WTC11 (cell line): ENCODE results near the gene BACH2. TPM values are rescaled to one million over a fixed set of nuclear protein-coding genes. Genes with fewer than 3 reads are reported as not detected.
A peak's percentile ranks its signal among the peaks of the same experiment; 100 is the strongest.

Experiments
- ATAC-seq: fragments of 200-7000 bp; cut with Tn5 transposase; 2 replicates; pipeline ENCODE4 v1.10.0; 2021; ENCODE audit warnings: mild to moderate bottlenecking, moderate library complexity
- CTCF ChIA-PET: fragments of 300-600 bp; sonication (Branson Sonifier 250); formaldehyde crosslinking; loops from one replicate; lab custom pipeline; 2021; ENCODE audit warnings: antibody characterized with exemption; lab: Charles Lee
- POLR2A ChIA-PET: fragments of 350-600 bp; sonication (Branson Sonifier 250); formaldehyde crosslinking; loops from one replicate; lab custom pipeline; 2021; ENCODE audit warnings: antibody characterized with exemption; lab: Charles Lee
- DNase-seq: peaks from one replicate; pipeline ENCODE4 v3.0.0; 2021; ENCODE audit warnings: low spot score
- H3K27ac Mint-ChIP-seq: 2 replicates; pipeline ENCODE4 v1.8.0; 2021; ENCODE audit warnings: mixed read lengths
- H3K27me3 Mint-ChIP-seq: 2 replicates; pipeline ENCODE4 v1.8.0; 2021; ENCODE audit warnings: low read depth, mild to moderate bottlenecking, moderate library complexity, mixed read lengths
- H3K36me3 Mint-ChIP-seq: 2 replicates; pipeline ENCODE4 v1.8.0; 2021; ENCODE audit warnings: mixed read lengths
- H3K4me1 Mint-ChIP-seq: 2 replicates; pipeline ENCODE4 v1.8.0; 2022; ENCODE audit warnings: mixed read lengths
- H3K4me3 Mint-ChIP-seq: 2 replicates; pipeline ENCODE4 v1.8.0; 2021; ENCODE audit warnings: mild to moderate bottlenecking, moderate library complexity, mixed read lengths
- H3K9me3 Mint-ChIP-seq: 2 replicates; pipeline ENCODE4 v1.8.0; 2021; ENCODE audit warnings: mixed read lengths
- ATF3 ChIP-seq: sonication (generic); formaldehyde crosslinking; conservative IDR thresholded peaks from 2 replicates; pipeline ENCODE4 v1.8.1; 2022; ENCODE audit warnings: mild to moderate bottlenecking, missing genetic modification reagents
- CBFB ChIP-seq: sonication (generic); formaldehyde crosslinking; IDR thresholded peaks from 2 replicates; pipeline ENCODE4 v1.8.1; 2022; ENCODE audit warnings: mild to moderate bottlenecking, low read depth, missing genetic modification reagents
- EMX1 ChIP-seq: fragments of 250-450 bp; sonication (Bioruptor Pico); IDR thresholded peaks from 2 replicates; pipeline ENCODE4 v1.8.0; 2021; ENCODE audit warnings: mild to moderate bottlenecking
- FOXP1 ChIP-seq: sonication (generic); formaldehyde crosslinking; IDR thresholded peaks from 2 replicates; pipeline ENCODE4 v1.8.0; 2022; ENCODE audit warnings: missing genetic modification reagents, mild to moderate bottlenecking, moderate library complexity, borderline replicate concordance
- HMGA2 ChIP-seq: fragments of 250-450 bp; sonication (Bioruptor Pico); IDR thresholded peaks from 2 replicates; pipeline ENCODE4 v1.4.0; 2021; ENCODE audit warnings: mild to moderate bottlenecking, moderate library complexity
- NFYB ChIP-seq: sonication (generic); formaldehyde crosslinking; conservative IDR thresholded peaks from 2 replicates; pipeline ENCODE4 v1.8.0; 2022; ENCODE audit warnings: low read depth, missing genetic modification reagents
- NR1H2 ChIP-seq: sonication (generic); formaldehyde crosslinking; IDR thresholded peaks from 2 replicates; pipeline ENCODE4 v1.9.0; 2021; ENCODE audit warnings: mild to moderate bottlenecking, moderate library complexity, missing genetic modification reagents
- OVOL2 ChIP-seq: fragments of 250-450 bp; sonication (Bioruptor Pico); IDR thresholded peaks from 2 replicates; pipeline ENCODE4 v1.9.0; 2021; ENCODE audit warnings: mild to moderate bottlenecking, borderline replicate concordance
- PRRX2 ChIP-seq: fragments of 250-450 bp; sonication (Bioruptor Pico); IDR thresholded peaks from 2 replicates; pipeline ENCODE4 v1.8.0; 2021; ENCODE audit warnings: mild to moderate bottlenecking
- RORB ChIP-seq: fragments of 250-450 bp; sonication (Bioruptor Pico); IDR thresholded peaks from 2 replicates; pipeline ENCODE4 v1.9.0; 2021; ENCODE audit warnings: mild to moderate bottlenecking
- SMAD4 ChIP-seq: sonication (generic); formaldehyde crosslinking; IDR thresholded peaks from 2 replicates; pipeline ENCODE4 v1.8.0; 2022; ENCODE audit warnings: mild to moderate bottlenecking, missing genetic modification reagents
- SOX15 ChIP-seq: fragments of 250-450 bp; sonication (Bioruptor Pico); IDR thresholded peaks from 2 replicates; pipeline ENCODE4 v1.9.0; 2021; ENCODE audit warnings: mild to moderate bottlenecking
- TCF7 ChIP-seq: sonication (generic); formaldehyde crosslinking; IDR thresholded peaks from 2 replicates; pipeline ENCODE4 v1.8.0; 2022; ENCODE audit warnings: mild to moderate bottlenecking, low read depth, missing genetic modification reagents, moderate library complexity
- TEAD4 ChIP-seq: sonication (generic); formaldehyde crosslinking; IDR thresholded peaks from 2 replicates; pipeline ENCODE4 v1.8.0; 2022; ENCODE audit warnings: mild to moderate bottlenecking, missing genetic modification reagents
- USF2 ChIP-seq: sonication (generic); formaldehyde crosslinking; IDR thresholded peaks from 2 replicates; pipeline ENCODE4 v1.8.1; 2023; ENCODE audit warnings: mild to moderate bottlenecking, missing genetic modification reagents, moderate library complexity
- ZNF138 ChIP-seq: sonication (generic); formaldehyde crosslinking; conservative IDR thresholded peaks from 2 replicates; pipeline ENCODE4 v1.8.1; 2022; ENCODE audit warnings: mild to moderate bottlenecking, moderate library complexity, missing genetic modification reagents
- ZNF219 ChIP-seq: sonication (generic); formaldehyde crosslinking; IDR thresholded peaks from 2 replicates; pipeline ENCODE4 v1.8.0; 2023; ENCODE audit warnings: missing genetic modification reagents, mild to moderate bottlenecking, borderline replicate concordance
- total RNA-seq: library from RNA; stranded (reverse); gene quantifications from 3 replicates; pipeline ENCODE4 v1.2.3, GENCODE V29; 2021
- TF ChIP-seq, protein P1 (sequence below): sonication (generic); formaldehyde crosslinking; IDR thresholded peaks from 2 replicates; pipeline ENCODE4 v1.8.1; 2022; ENCODE audit warnings: missing genetic modification reagents, borderline replicate concordance
- TF ChIP-seq, protein P2 (sequence below): fragments of 250-450 bp; sonication (Bioruptor Pico); IDR thresholded peaks from 2 replicates; pipeline ENCODE4 v1.9.0; 2021; ENCODE audit warnings: moderate library complexity, mild to moderate bottlenecking, inconsistent platforms, borderline replicate concordance
- TF ChIP-seq, protein P3 (sequence below): sonication (generic); formaldehyde crosslinking; IDR thresholded peaks from 2 replicates; pipeline ENCODE4 v1.8.1; 2022; ENCODE audit warnings: mild to moderate bottlenecking, moderate library complexity, missing genetic modification reagents
- TF ChIP-seq, protein P4 (sequence below): fragments of 250-450 bp; sonication (Bioruptor Pico); IDR thresholded peaks from 2 replicates; pipeline ENCODE4 v2.1.2; 2022; ENCODE audit warnings: mild to moderate bottlenecking, moderate library complexity

Gene BACH2
- total RNA-seq, 1 experiment from 2014 or later = 5.9 TPM

- POLR2A ChIA-PET = no interaction called here
- Mint-ChIP-seq H3K4me1 (no peaks in the 10 kb centered on the region), H3K9me3 (no peaks in the 10 kb centered on the region), H3K4me3 (no peak overlapping the region), H3K27me3 (no peaks in the 10 kb centered on the region), H3K36me3 (no peaks in the 10 kb centered on the region), H3K27ac (no peak overlapping the region)
- TF ChIP-seq, protein P1, sequence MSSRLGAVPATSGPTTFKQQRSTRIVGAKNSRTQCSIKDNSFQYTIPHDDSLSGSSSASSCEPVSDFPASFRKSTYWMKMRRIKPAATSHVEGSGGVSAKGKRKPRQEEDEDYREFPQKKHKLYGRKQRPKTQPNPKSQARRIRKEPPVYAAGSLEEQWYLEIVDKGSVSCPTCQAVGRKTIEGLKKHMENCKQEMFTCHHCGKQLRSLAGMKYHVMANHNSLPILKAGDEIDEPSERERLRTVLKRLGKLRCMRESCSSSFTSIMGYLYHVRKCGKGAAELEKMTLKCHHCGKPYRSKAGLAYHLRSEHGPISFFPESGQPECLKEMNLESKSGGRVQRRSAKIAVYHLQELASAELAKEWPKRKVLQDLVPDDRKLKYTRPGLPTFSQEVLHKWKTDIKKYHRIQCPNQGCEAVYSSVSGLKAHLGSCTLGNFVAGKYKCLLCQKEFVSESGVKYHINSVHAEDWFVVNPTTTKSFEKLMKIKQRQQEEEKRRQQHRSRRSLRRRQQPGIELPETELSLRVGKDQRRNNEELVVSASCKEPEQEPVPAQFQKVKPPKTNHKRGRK (CRISPR knock-in tag) = no peak
- TF ChIP-seq CBFB (no peak), NR1H2 (CRISPR knock-in tag) (no peak), ZNF219 (CRISPR knock-in tag) (no peak), HMGA2 (CRISPR knock-in tag) (no peak), EMX1 (CRISPR knock-in tag) (no peak), ATF3 (CRISPR knock-in tag) (no peak), USF2 (CRISPR knock-in tag) (no peak), SMAD4 (CRISPR knock-in tag) (no peak), ZNF138 (CRISPR knock-in tag) (no peak)
- TF ChIP-seq, protein P2, sequence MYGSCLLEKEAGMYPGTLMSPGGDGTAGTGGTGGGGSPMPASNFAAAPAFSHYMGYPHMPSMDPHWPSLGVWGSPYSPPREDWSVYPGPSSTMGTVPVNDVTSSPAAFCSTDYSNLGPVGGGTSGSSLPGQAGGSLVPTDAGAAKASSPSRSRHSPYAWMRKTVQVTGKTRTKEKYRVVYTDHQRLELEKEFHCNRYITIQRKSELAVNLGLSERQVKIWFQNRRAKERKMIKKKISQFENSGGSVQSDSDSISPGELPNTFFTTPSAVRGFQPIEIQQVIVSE (CRISPR knock-in tag) = no peak
- TF ChIP-seq, protein P3, sequence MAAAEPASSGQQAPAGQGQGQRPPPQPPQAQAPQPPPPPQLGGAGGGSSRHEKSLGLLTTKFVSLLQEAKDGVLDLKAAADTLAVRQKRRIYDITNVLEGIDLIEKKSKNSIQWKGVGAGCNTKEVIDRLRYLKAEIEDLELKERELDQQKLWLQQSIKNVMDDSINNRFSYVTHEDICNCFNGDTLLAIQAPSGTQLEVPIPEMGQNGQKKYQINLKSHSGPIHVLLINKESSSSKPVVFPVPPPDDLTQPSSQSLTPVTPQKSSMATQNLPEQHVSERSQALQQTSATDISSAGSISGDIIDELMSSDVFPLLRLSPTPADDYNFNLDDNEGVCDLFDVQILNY (CRISPR knock-in tag) = no peak
- peak; percentile 66 for ATAC-seq
- peak; percentile 24 for DNase-seq
- CTCF ChIA-PET = interaction anchor here (1.4 to 2.1 kb wide), 3 partner anchors 19 to 508 kb away, joined by 4 to 8 read pairs (median 6); no protein-coding TSS in a partner anchor
Measured at GRCh38 chr6:89970609-89971337, 325.9 kb downstream of the BACH2 start.

DNA sequence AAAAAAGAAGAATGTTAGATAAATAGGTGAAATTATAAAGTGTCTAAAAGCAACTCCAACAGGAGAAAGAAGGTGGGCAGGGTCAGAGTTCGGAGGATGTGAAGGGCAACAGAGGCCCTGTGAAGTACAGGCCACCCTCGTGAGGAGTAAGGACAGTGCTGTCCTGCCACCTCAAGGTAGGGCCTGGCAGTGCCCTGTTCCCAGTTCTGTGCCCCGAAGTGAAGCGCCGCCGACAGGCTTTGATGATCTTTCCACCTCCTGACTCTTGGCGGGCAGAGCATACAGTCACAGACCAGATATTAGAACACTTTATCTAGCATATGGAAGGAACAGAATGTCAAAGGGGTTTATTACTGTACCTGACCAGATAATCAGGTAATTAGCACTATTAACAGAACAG is 326.6 kb downstream of the BACH2 start:
- CTCF ChIA-PET = interaction anchor here (1.4 to 2.1 kb wide), 2 partner anchors 19 to 30 kb away, joined by 4 to 6 read pairs; no protein-coding TSS in a partner anchor
- H3K27ac Mint-ChIP-seq = no peak overlapping the region
- POLR2A ChIA-PET = no interaction called here

More for the DNA sequence above, 326.6 kb downstream of the BACH2 start:
- H3K4me1 Mint-ChIP-seq = peaks cover 5% of the 10 kb centered on the region; the same call in 1 of the 2 replicates
- DNase-seq = no peak
- TF ChIP-seq FOXP1 (CRISPR knock-in tag) (no peak), NFYB (no peak), RORB (CRISPR knock-in tag) (no peak), TEAD4 (CRISPR knock-in tag) (no peak), TCF7 (no peak), SOX15 (CRISPR knock-in tag) (no peak), OVOL2 (CRISPR knock-in tag) (no peak), PRRX2 (CRISPR knock-in tag) (no peak)
- TF ChIP-seq, protein P4, sequence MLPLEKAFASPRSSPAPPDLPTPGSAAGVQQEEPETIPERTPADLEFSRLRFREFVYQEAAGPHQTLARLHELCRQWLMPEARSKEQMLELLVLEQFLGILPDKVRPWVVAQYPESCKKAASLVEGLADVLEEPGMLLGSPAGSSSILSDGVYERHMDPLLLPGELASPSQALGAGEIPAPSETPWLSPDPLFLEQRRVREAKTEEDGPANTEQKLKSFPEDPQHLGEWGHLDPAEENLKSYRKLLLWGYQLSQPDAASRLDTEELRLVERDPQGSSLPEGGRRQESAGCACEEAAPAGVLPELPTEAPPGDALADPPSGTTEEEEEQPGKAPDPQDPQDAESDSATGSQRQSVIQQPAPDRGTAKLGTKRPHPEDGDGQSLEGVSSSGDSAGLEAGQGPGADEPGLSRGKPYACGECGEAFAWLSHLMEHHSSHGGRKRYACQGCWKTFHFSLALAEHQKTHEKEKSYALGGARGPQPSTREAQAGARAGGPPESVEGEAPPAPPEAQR = no peak
- peak; percentile 60 for ATAC-seq
- no peaks in the 10 kb centered on the region for H3K36me3 Mint-ChIP-seq
- no peak overlapping the region for H3K4me3 Mint-ChIP-seq
- H3K27me3 Mint-ChIP-seq = no peaks in the 10 kb centered on the region
- no peaks in the 10 kb centered on the region for H3K9me3 Mint-ChIP-seq
